Loucy (cell line): ENCODE data around the gene DCBLD2.

Source experiments
- H2AFZ ChIP-seq: fragments of 200-600 bp; sonication (generic); 2 replicates; pipeline ENCODE4 v1.6.0; 2016; ENCODE audit warnings: antibody characterized with exemption, mild to moderate bottlenecking, low read length, moderate library complexity
- H3F3A ChIP-seq: fragments of 200-600 bp; 2 replicates; pipeline ENCODE4 v1.6.0; 2016; ENCODE audit warnings: antibody characterized with exemption, low read depth, mild to moderate bottlenecking
- H3K27me3 ChIP-seq: fragments of 200-600 bp; sonication (generic); 2 replicates; pipeline ENCODE4 v1.6.1; 2014; ENCODE audit warnings: low read length, mild to moderate bottlenecking; ENCODE audit not compliant: insufficient read depth, poor library complexity, severe bottlenecking
- H3K36me3 ChIP-seq: fragments of 200-600 bp; sonication (generic); 2 replicates; pipeline ENCODE4 v1.6.1; 2016; ENCODE audit warnings: low read length; ENCODE audit not compliant: insufficient read depth
- H3K4me1 ChIP-seq: fragments of 200-600 bp; sonication (generic); 2 replicates; pipeline ENCODE4 v1.5.1; 2014; ENCODE audit warnings: low read length, mild to moderate bottlenecking; ENCODE audit not compliant: insufficient read depth, poor library complexity, severe bottlenecking
- H3K4me2 ChIP-seq: fragments of 200-600 bp; sonication (generic); 2 replicates; pipeline ENCODE4 v1.6.0; 2014; ENCODE audit warnings: antibody characterized with exemption, low read length, low read depth, mild to moderate bottlenecking; ENCODE audit not compliant: poor library complexity, severe bottlenecking
- H3K4me3 ChIP-seq: fragments of 200-600 bp; sonication (generic); 2 replicates; pipeline ENCODE4 v1.5.1; 2014; ENCODE audit warnings: low read length, mild to moderate bottlenecking, mixed read lengths; ENCODE audit not compliant: poor library complexity, severe bottlenecking
- H3K79me2 ChIP-seq: fragments of 200-600 bp; sonication (generic); 2 replicates; pipeline ENCODE4 v1.6.1; 2014; ENCODE audit warnings: low read length; ENCODE audit not compliant: insufficient read depth
- H3K9ac ChIP-seq: fragments of 200-600 bp; sonication (generic); 2 replicates; pipeline ENCODE4 v1.6.0; 2014; ENCODE audit warnings: mild to moderate bottlenecking, low read depth, low read length, moderate library complexity; ENCODE audit not compliant: poor library complexity, severe bottlenecking
- H3K9me2 ChIP-seq: fragments of 200-600 bp; sonication (generic); replicated peaks from 2 replicates; pipeline ENCODE4 v1.6.1; 2016; ENCODE audit warnings: low read depth, low read length, mixed read lengths
- H3K9me3 ChIP-seq: fragments of 200-600 bp; sonication (generic); 2 replicates; pipeline ENCODE4 v1.6.1; 2014; ENCODE audit warnings: mild to moderate bottlenecking, antibody characterized with exemption, low read length, low read depth; ENCODE audit not compliant: insufficient read depth
- H4K20me1 ChIP-seq: fragments of 200-600 bp; sonication (generic); 2 replicates; pipeline ENCODE4 v1.6.0; 2014; ENCODE audit warnings: antibody characterized with exemption, low read length, mild to moderate bottlenecking; ENCODE audit not compliant: insufficient read depth, poor library complexity, severe bottlenecking
- EZH2phosphoT487 ChIP-seq: fragments of 200-600 bp; IDR thresholded peaks from 2 replicates; pipeline ENCODE4 v1.6.1; 2018; ENCODE audit warnings: antibody characterized with exemption, mild to moderate bottlenecking, moderate library complexity, borderline replicate concordance
- TF ChIP-seq, protein P1 (sequence below): fragments of 200-600 bp; sonication (generic); conservative IDR thresholded peaks from 2 replicates; pipeline ENCODE4 v1.5.1; 2014; ENCODE audit warnings: mild to moderate bottlenecking, antibody characterized with exemption, low read length

DCBLD2 gene

DNA sequence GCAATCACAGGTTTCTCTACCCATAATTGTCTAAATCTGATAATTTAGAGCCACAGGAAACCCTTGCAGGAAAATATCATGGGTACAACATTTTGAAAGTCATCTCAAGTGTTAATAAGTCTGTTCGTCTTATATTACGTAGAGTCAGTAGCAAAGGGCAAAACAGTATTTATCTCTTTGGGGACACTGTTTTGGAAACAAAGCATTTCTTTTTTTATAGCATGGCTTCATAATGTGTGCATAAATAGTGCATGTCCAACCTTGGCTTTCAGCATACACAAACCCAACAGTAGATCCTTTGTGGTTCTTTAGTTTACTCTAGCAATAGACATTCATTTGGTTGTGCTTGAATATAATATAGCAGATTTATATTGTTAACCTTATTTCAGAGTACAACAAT is 114.3 kb downstream of the DCBLD2 start:
- Histone ChIP-seq H3K36me3 (no peaks in the 10 kb centered on the region), H3K9me3 (no peaks in the 10 kb centered on the region), H3F3A (no peaks in the 10 kb centered on the region), H3K79me2 (no peaks in the 10 kb centered on the region), H3K4me3 (no peak overlapping the region), H3K4me1 (peaks cover 26% of the 10 kb centered on the region), H4K20me1 (no peaks in the 10 kb centered on the region), H3K27me3 (no peaks in the 10 kb centered on the region), H2AFZ (no peak overlapping the region), H3K9me2 (no peaks in the 10 kb centered on the region), H3K9ac (no peak overlapping the region), H3K4me2 (no peak overlapping the region)
- TF ChIP-seq, protein P1, sequence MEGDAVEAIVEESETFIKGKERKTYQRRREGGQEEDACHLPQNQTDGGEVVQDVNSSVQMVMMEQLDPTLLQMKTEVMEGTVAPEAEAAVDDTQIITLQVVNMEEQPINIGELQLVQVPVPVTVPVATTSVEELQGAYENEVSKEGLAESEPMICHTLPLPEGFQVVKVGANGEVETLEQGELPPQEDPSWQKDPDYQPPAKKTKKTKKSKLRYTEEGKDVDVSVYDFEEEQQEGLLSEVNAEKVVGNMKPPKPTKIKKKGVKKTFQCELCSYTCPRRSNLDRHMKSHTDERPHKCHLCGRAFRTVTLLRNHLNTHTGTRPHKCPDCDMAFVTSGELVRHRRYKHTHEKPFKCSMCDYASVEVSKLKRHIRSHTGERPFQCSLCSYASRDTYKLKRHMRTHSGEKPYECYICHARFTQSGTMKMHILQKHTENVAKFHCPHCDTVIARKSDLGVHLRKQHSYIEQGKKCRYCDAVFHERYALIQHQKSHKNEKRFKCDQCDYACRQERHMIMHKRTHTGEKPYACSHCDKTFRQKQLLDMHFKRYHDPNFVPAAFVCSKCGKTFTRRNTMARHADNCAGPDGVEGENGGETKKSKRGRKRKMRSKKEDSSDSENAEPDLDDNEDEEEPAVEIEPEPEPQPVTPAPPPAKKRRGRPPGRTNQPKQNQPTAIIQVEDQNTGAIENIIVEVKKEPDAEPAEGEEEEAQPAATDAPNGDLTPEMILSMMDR = no peak
- TF ChIP-seq EZH2phosphoT487 = no peak

DNA sequence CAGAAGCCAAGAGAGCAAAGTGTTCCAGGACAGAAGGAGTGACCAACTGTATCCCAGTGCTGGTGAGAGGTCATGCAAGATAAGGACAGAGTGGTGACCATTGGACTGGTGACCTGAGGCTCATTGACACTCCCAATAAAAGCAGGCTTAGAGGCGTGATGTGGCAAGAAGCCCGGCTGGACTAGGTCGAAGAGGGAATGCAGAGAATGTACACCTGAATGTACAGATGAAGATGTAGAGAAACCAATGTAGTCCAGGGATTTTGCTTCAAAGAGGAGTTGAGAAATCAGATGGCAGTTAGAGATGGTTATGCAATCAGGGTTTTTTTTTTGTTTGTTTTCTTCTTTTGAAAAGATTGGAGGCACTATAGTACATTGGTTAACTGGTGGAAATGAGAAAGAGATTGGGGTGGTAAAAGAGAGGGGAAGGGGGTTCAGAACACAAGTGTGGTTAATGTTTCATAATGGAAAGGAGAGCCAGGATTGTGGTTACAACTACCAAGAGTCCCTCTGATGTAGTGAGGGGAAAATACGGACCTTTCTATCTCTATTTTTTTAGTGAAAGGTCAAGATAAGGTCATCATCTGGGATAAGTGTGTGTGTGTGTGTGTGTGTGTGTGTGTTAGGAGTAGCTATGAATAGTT is 115.0 kb downstream of the DCBLD2 start:
- Histone ChIP-seq H3K4me2 (no peak overlapping the region), H3K9me2 (no peaks in the 10 kb centered on the region), H3K9ac (no peak overlapping the region), H3K27me3 (no peaks in the 10 kb centered on the region), H2AFZ (no peak overlapping the region), H3K36me3 (no peaks in the 10 kb centered on the region), H3K4me3 (no peak overlapping the region), H3K79me2 (no peaks in the 10 kb centered on the region), H4K20me1 (no peaks in the 10 kb centered on the region), H3K9me3 (no peaks in the 10 kb centered on the region), H3F3A (no peaks in the 10 kb centered on the region), H3K4me1 (peaks cover 26% of the 10 kb centered on the region)
- no peak for TF ChIP-seq EZH2phosphoT487
- TF ChIP-seq, protein P1 = no peak

DNA sequence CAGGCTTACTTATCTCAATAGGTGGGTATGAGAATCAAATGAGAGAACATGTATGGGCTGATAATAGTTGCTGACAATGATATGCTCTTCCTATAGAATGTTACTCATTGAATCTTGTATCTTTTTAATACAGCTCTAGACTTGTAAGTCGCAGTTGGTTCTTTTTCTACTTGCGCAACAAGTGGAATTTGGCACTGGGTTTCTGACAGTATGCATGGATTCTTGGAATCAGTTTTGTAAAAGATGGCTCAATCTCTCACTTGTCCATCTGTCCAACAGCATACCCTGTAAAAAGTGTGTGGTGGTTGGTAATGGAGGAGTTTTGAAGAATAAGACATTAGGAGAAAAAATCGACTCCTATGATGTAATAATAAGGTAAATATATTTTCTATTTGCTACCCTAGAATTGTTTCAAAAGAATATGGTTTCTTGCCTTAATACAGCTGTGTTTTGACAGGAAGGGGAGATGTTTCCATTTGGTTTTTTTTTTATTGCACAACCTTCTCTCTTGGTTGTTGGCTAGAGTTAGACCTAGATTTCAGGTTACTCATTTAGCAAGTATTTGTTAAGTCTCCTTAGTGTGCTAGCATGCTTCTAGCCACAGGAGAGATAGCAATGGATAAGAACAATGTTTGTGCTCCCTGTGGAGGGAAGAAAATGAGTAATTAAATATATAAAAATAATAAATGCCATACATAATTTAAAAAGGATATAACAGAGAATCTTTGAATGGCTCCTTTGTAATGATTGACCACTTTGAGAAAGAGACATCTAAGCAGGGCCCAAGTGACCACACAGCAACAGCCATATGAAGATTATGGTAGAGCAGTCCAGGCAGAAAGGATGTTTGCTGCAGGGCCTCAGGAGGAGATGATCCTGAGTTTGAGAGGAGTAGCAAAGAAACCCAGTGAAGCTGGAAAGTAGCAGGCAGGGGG is 116.6 kb downstream of the DCBLD2 start:
- no peak overlapping the region for H3K4me3 ChIP-seq
- H3K36me3 ChIP-seq = no peaks in the 10 kb centered on the region
- H3F3A ChIP-seq = no peaks in the 10 kb centered on the region
- H3K4me2 ChIP-seq = no peak overlapping the region
- H4K20me1 ChIP-seq = no peaks in the 10 kb centered on the region
- no peaks in the 10 kb centered on the region for H3K27me3 ChIP-seq
- no peaks in the 10 kb centered on the region for H3K9me3 ChIP-seq
- no peak overlapping the region for H2AFZ ChIP-seq
- TF ChIP-seq EZH2phosphoT487 = no peak
- TF ChIP-seq, protein P1 = no peak
- H3K9ac ChIP-seq = no peak overlapping the region
- peaks cover 28% of the 10 kb centered on the region for H3K4me1 ChIP-seq
- no peaks in the 10 kb centered on the region for H3K9me2 ChIP-seq
- no peaks in the 10 kb centered on the region for H3K79me2 ChIP-seq
